ENCODE measurements around the gene NUCB2. TPM values are rescaled to one million over a fixed set of nuclear protein-coding genes. Genes with fewer than 3 reads are reported as not detected.

The NUCB2 gene
- total RNA-seq, 1 experiment from 2014 or later = 87.9 TPM

Other genes starting within 250 kb of the NUCB2 start
- 1,890 and 2,739 TPM in 2 replicates for gene RPS13, start 199.1 kb upstream of the NUCB2 start, total RNA-seq (2014; rRNA removed; shearing (Covaris generic); ENCODE audit: low replicate concordance)
- gene PIK3C2A, start 68.8 kb upstream of the NUCB2 start, total RNA-seq (2014; rRNA removed; shearing (Covaris generic); ENCODE audit: low replicate concordance) = 32.8 and 44.2 TPM in 2 replicates
- gene NCR3LG1, start 75.1 kb downstream of the NUCB2 start, total RNA-seq (2014; rRNA removed; shearing (Covaris generic); ENCODE audit: low replicate concordance) = 26.4 and 38.6 TPM in 2 replicates
- 0.26 and 0.58 TPM in 2 replicates for gene KCNJ11, start 111.9 kb downstream of the NUCB2 start, total RNA-seq (2014; rRNA removed; shearing (Covaris generic); ENCODE audit: low replicate concordance)
- not detected in 2 replicates for gene ABCC8, start 200.1 kb downstream of the NUCB2 start, total RNA-seq (2014; rRNA removed; shearing (Covaris generic); ENCODE audit: low replicate concordance)